Measurements from ENCODE around the gene KMT5B. TPM values are rescaled to one million over a fixed set of nuclear protein-coding genes. Genes with fewer than 3 reads are reported as not detected.

Gene KMT5B
- total and polyA plus RNA-seq, 2 donors (not counting 1 experiment from before 2014, with no cell fraction given): 13.0 to 24.3 TPM

DNA sequence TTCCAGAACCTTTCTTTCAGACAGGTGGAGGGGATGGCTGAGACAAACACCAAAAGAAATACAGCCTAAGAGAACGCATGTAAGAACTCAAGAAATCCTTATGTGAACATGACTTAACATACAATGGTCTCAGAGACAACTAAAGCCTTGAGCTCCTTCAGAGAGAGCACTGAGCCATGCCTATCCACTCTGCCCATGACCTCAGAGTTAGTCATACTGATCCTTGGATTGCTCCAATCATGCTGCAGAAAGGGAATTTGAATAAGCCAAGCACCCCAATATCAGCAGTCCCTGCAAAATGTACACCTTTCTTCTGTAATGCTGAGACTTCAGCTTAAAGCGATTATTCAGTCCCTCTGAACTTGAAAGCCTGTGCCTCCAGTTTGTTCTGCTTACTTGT lies 48.7 kb downstream of the KMT5B start:
- no peaks in the 10 kb centered on the region for H3K4me1 ChIP-seq (ENCODE audit: control insufficient read depth, extremely low read depth, insufficient read depth, low read length)
- no peak overlapping the region for H3K4me2 ChIP-seq (ENCODE audit: extremely low read depth, insufficient read depth, low read length)
- TF ChIP-seq EZH2 (IDR thresholded peaks at IDR 0.05; ENCODE audit: low read length, missing control alignments): no peak
- TF ChIP-seq, protein P1, sequence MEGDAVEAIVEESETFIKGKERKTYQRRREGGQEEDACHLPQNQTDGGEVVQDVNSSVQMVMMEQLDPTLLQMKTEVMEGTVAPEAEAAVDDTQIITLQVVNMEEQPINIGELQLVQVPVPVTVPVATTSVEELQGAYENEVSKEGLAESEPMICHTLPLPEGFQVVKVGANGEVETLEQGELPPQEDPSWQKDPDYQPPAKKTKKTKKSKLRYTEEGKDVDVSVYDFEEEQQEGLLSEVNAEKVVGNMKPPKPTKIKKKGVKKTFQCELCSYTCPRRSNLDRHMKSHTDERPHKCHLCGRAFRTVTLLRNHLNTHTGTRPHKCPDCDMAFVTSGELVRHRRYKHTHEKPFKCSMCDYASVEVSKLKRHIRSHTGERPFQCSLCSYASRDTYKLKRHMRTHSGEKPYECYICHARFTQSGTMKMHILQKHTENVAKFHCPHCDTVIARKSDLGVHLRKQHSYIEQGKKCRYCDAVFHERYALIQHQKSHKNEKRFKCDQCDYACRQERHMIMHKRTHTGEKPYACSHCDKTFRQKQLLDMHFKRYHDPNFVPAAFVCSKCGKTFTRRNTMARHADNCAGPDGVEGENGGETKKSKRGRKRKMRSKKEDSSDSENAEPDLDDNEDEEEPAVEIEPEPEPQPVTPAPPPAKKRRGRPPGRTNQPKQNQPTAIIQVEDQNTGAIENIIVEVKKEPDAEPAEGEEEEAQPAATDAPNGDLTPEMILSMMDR (conservative IDR thresholded peaks at IDR 0.05 in 1 of 2, IDR thresholded peaks at IDR 0.05 in 1 of 2; ENCODE audit: low read depth in 1 of 2, low read length in 2 of 2): no peak
- no peaks in the 10 kb centered on the region for H4K20me1 ChIP-seq (ENCODE audit: control insufficient read depth, extremely low read depth, insufficient read depth, low read length)
- H2AFZ ChIP-seq (ENCODE audit: low read length): no peak overlapping the region
- no peaks in the 10 kb centered on the region for H3K9me3 ChIP-seq (ENCODE audit: control insufficient read depth, insufficient read depth, low read depth, low read length)
- H3K36me3 ChIP-seq (ENCODE audit: control insufficient read depth, insufficient read depth, low read length): peaks cover 13% of the 10 kb centered on the region
- H3K9ac ChIP-seq (ENCODE audit: insufficient read depth, low read length): no peak overlapping the region
- H3K27ac ChIP-seq (ENCODE audit: insufficient read depth, low read length): no peak overlapping the region
- H3K27me3 ChIP-seq (ENCODE audit: control insufficient read depth, insufficient read depth, low read length): no peaks in the 10 kb centered on the region
- H3K4me3 ChIP-seq (replicated peaks in 1 of 4; ENCODE audit: control extremely low read depth in 1 of 4, insufficient read depth in 1 of 4, low read depth in 3 of 4, low read length in 4 of 4): no peak overlapping the region
- DNase-seq (ENCODE audit: low read depth in 2 of 2): peak; percentile 39
- H3K79me2 ChIP-seq (ENCODE audit: control insufficient read depth, insufficient read depth, low read length): no peaks in the 10 kb centered on the region

DNA sequence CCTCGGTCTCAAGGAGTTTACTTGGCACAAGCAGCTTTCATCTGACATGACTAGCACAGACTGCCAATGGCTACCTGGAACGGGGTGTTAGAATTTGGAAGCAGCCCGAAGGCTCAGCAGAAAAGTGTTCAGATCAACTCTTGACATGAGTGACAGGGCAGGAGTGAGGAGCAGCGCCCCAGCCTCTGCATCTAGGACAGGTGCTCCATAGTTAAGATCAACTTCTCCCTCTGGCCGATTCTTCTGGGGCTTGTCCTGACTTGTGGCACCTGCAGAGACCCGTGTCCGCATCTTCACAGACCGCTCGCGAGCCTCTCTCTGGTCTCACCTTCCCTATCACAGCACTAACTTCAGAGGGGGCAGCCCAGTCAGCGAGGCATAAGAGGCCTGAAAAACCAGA lies 49.4 kb downstream of the KMT5B start:
- TF ChIP-seq, protein P1 (conservative IDR thresholded peaks at IDR 0.05 in 1 of 2, IDR thresholded peaks at IDR 0.05 in 1 of 2; ENCODE audit: low read depth in 1 of 2, low read length in 2 of 2): no peak
- no peak for TF ChIP-seq EZH2 (IDR thresholded peaks at IDR 0.05; ENCODE audit: low read length, missing control alignments)
- no peaks in the 10 kb centered on the region for H3K9me3 ChIP-seq (ENCODE audit: control insufficient read depth, insufficient read depth, low read depth, low read length)
- no peak overlapping the region for H3K4me3 ChIP-seq (replicated peaks in 1 of 4; ENCODE audit: control extremely low read depth in 1 of 4, insufficient read depth in 1 of 4, low read depth in 3 of 4, low read length in 4 of 4)
- H4K20me1 ChIP-seq (ENCODE audit: control insufficient read depth, extremely low read depth, insufficient read depth, low read length): no peaks in the 10 kb centered on the region
- H3K9ac ChIP-seq (ENCODE audit: insufficient read depth, low read length): no peak overlapping the region
- no peaks in the 10 kb centered on the region for H3K79me2 ChIP-seq (ENCODE audit: control insufficient read depth, insufficient read depth, low read length)
- no peaks in the 10 kb centered on the region for H3K27me3 ChIP-seq (ENCODE audit: control insufficient read depth, insufficient read depth, low read length)
- no peak for DNase-seq (ENCODE audit: low read depth in 2 of 2)
- H3K36me3 ChIP-seq (ENCODE audit: control insufficient read depth, insufficient read depth, low read length): peaks cover 10% of the 10 kb centered on the region
- no peak overlapping the region for H2AFZ ChIP-seq (ENCODE audit: low read length)
- H3K4me2 ChIP-seq (ENCODE audit: extremely low read depth, insufficient read depth, low read length): no peak overlapping the region
- H3K4me1 ChIP-seq (ENCODE audit: control insufficient read depth, extremely low read depth, insufficient read depth, low read length): no peaks in the 10 kb centered on the region
- no peak overlapping the region for H3K27ac ChIP-seq (ENCODE audit: insufficient read depth, low read length)

DNA sequence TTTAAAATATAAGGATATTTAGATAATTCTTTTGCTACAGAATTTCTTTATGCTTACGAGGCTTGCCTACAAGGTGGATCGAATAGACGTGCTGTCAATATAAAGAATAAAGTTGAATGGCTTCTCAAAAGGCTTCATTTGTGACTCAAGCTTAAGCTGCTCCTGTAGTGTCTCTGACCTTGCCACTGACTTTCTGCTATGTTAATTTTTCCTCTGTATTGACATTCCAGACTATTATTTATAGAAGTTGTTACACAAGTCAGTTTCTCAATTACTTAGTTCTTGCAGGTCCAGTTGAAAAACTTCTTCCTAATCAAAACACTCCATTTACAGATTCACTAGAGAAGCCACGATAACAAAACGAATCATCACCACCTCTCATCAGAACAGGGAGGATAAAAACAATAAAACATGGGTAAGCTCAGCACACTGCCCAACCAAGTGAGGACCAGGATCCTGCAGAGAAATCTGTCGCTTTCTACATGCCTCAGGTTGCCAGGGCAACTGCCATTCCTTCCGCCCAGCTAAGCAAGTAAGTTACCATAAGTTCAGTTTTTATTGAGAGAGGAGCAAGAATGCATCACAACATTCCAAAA lies 52.9 kb downstream of the KMT5B start:
- Histone ChIP-seq H3K27me3 (ENCODE audit: control insufficient read depth, insufficient read depth, low read length) (no peaks in the 10 kb centered on the region), H3K27ac (ENCODE audit: insufficient read depth, low read length) (no peak overlapping the region), H3K36me3 (ENCODE audit: control insufficient read depth, insufficient read depth, low read length) (peaks cover 12% of the 10 kb centered on the region), H3K79me2 (ENCODE audit: control insufficient read depth, insufficient read depth, low read length) (no peaks in the 10 kb centered on the region), H2AFZ (ENCODE audit: low read length) (no peak overlapping the region), H3K4me2 (ENCODE audit: extremely low read depth, insufficient read depth, low read length) (no peak overlapping the region), H4K20me1 (ENCODE audit: control insufficient read depth, extremely low read depth, insufficient read depth, low read length) (no peaks in the 10 kb centered on the region), H3K9ac (ENCODE audit: insufficient read depth, low read length) (no peak overlapping the region), H3K9me3 (ENCODE audit: control insufficient read depth, insufficient read depth, low read depth, low read length) (no peaks in the 10 kb centered on the region), H3K4me3 (replicated peaks in 1 of 4; ENCODE audit: control extremely low read depth in 1 of 4, insufficient read depth in 1 of 4, low read depth in 3 of 4, low read length in 4 of 4) (no peak overlapping the region), H3K4me1 (ENCODE audit: control insufficient read depth, extremely low read depth, insufficient read depth, low read length) (no peaks in the 10 kb centered on the region)
- TF ChIP-seq, protein P1 (conservative IDR thresholded peaks at IDR 0.05 in 1 of 2, IDR thresholded peaks at IDR 0.05 in 1 of 2; ENCODE audit: low read depth in 1 of 2, low read length in 2 of 2): no peak
- peak in 1 of 2 donors; percentile 15 for DNase-seq (ENCODE audit: low read depth in 2 of 2)

Measured in fibroblast of lung (primary cell).